NB4 (cell line): ENCODE results near the gene SLC1A4.

ENCODE experiments used
- CTCF ChIP-seq: IDR thresholded peaks from one replicate; pipeline ENCODE4 v1.5.1; 2012; ENCODE audit warnings: low read depth, low read length
- MYC ChIP-seq: IDR thresholded peaks from 2 replicates; pipeline ENCODE4 v1.6.1; 2011; ENCODE audit warnings: low read depth, low read length

DNA sequence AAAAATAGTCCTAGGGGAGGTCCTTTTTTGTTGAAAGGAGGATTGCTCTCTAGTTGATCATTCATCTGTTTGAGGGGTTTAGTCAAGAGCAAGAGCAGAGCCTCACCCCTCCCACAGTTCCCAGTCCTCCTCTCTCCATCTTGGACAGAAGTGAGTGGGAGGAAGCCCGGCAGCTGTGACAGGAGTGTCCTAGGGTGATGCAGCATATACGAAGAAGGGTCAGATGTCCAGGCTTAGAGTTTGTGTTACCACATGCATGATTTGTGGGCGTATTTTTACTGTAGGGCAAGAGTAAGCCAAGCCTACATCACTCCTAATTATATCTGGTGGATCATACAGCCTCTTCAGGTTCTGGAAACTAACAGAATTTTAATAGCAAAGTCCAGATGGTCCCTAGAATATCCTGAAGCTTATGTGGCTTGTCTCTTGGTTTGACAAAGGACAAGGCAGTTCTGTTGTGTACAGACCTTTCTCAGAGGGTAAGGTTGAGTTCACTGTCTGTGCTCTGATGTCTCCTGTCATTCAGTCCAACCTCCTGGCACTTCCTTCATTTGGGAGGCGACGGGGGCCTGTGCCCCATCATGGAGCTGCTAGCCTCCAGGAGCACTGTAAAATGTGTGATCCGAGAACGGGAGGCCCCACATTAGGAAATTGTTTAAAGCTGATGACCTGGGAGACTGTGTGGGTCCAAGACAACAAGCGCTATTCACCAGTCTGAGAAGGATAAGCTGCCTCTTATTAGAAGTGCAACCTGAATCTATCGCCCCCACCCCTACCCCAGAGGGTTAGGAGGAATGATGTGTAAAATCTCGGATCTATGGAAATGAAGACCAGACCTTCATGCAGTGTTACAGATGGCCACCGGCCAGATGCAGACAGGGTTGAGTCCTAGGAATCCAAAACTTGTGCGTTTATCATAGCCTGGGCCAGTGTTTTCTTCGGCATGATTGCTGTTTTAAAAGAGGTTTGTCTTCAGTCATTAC is 73.9 kb downstream of the SLC1A4 start:
- no peak for TF ChIP-seq CTCF
- no peak for TF ChIP-seq MYC
